ENCODE results near the gene NTPCR.

NTPCR gene

DNA sequence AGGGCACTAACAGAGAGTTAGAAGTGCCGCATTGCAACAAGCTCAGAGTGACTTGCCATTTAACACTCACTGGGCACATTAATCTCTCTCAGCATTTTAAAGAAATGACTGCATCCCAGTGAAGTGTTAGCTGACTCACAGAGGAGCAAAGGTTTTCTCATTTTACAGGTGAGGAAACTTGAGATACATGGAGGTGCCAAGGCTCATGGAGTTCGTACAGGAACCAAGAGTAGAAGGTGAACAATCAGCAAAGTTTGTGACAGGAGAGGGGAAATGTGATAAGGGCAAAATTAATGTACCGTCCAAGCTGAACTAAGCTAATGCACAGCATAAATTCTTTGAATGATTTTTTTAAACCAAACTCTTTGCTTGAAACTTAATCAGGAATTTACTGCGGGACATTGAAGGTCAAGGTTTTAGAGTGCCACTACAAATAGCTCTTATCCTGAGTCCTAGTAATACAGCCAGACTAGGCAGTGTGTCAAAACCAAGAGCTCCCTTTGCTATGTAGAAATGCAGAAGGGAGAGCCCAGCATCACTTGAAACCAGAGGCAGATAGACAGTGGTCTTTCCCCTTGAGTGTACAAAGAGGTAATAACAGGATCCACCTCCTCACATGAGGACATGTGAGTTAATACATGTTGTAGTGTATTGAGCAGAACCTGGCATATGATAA, 22.4 kb upstream of the NTPCR start:
- no peak for DNase-seq

DNA sequence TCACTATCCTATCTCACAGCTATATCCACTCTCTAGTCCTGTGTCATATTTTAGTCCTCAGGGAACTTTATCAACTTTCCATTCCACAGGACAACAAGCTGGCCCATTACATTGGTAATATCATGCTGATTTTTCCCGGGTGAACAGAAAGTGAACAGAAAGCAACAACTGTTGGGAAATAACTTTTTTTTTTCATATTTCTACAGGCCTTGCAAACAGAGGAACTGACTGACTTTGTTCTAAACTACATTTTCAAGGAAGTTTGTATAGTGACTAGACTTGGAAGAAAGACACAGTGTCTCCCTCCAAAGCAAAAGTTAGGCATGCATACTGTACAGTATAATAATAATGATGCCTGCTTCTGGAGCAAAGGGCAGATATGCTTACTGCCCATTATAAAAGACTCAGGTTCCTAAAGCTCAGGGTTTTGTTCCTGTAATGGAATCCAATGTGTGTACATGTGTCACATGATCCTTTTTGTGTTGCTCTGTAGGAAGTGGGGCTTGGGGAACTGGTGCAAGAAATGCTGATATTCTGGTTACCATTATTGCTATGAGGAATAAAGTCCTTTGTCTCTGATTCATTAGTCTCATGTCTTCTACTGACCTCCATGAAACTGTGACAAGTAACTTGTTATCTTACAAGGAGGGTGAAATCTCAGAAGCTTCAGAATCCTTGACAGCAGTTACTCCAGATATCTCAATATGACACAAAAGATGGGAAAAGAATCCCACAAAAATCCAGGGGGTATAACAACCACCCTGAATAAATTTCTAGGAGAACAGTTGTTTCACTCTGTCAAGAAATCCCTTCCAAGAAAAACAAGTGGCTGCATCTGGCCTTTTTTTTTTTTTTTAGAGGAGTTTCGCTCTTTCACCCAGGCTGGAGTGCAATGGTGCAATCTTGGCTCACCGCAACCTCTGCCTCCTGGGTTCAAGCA, 17.7 kb upstream of the NTPCR start:
- DNase-seq, result no peak

DNA sequence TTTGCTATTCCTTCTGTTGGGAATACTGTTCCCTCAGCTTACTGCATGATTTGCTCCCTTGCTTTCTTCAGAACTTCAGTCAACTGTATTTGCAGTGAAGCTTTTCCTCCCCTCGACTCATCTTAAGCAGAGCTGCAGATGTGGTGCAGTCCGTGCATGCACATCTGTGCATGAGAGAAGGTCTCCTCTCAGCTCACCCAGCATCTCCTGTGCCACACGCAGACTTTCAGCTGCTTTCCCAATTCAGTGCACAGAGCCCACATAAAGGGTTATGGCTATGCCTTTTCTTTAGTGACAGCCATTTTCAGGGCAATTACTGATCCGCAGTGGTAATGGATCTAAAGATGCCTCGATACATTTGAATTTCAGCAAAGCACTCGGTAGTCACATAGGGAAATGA, 13.5 kb upstream of the NTPCR start:
- DNase-seq, result no peak

DNA sequence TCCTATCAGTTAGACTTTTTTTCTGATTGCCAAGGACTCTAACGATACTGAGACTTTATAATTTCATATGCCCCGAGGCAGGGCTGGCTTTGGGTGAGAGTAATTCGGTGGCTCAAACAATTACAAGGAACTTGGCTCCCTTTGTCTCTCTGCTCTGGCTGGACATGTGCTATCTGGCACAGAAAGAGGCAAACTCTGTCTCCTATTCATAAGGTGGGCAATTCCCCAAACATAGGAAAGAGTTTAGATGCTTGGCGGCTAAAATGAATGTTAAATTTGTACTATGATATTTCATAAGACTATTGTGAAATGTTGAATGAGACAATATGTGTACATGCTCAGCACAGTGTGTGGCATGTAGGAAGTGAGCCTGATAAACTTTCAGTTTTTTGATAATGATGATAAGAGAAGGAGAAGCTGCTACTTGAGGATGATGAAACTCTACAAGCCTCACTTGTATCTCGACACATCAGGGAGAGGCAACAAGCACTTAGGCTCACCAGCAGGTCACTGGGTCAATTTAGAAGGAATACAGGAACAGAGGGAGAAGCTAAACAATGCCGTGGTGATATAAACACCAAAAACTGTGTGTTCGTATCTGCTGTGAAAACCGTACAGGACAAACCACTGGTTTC, 12.6 kb upstream of the NTPCR start:
- DNase-seq, result no peak

DNA sequence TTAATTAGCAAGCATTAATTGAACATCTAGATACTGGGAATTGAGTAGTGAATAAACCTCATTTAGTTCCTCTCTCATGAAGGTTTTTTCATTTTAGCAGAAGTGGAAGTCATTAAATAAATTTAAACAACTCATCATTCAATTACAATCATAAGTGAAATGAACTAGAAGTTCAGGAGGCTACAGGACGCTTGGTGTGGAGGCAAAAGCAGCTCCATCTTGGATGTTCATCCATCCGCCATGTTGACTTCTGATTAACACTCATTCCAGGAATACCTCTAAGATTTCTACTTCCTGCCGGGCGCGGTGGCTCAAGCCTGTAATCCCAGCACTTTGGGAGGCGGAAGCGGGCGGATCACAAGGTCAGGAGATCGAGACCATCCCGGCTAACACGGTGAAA, 11.5 kb upstream of the NTPCR start:
- no peak for DNase-seq

DNA sequence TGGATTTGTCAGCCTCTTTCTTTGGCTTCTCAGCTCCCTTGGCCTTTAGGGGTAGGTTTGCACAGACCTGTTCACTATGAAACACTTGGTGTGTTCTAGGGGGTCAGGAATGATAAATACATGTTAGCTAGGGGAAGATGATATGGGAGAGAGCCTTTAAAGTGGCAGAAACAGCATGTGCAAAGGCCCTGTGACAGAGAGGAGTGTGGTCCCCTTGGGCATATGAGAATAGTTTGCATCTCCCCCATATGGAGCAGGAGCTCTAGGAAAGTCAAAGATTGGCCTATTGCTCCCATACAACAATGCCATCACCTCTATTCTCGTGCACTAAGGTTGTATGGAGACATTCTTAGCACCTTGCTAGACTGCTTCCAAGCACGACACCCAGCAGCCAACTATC, 10.7 kb upstream of the NTPCR start:
- no peak for DNase-seq

DNA sequence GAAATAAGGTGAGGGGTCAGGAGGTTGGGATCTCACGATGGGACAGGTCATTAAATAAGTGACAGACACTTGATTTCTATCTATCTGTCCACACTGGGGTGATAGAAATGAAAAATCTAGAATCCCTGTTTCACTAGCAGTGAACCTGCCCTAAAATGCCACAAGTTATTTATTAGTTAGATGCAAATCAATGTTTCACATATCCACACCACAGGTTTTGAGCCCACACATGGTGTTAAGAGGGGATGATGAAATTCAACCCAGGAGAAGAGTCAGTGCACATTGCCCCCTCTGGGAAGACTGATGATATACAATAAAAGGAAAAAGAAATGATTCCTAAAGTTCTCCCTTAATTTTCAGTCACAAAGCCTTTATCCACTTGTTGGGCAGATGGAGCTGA, 10.1 kb upstream of the NTPCR start:
- no peak for DNase-seq

DNA sequence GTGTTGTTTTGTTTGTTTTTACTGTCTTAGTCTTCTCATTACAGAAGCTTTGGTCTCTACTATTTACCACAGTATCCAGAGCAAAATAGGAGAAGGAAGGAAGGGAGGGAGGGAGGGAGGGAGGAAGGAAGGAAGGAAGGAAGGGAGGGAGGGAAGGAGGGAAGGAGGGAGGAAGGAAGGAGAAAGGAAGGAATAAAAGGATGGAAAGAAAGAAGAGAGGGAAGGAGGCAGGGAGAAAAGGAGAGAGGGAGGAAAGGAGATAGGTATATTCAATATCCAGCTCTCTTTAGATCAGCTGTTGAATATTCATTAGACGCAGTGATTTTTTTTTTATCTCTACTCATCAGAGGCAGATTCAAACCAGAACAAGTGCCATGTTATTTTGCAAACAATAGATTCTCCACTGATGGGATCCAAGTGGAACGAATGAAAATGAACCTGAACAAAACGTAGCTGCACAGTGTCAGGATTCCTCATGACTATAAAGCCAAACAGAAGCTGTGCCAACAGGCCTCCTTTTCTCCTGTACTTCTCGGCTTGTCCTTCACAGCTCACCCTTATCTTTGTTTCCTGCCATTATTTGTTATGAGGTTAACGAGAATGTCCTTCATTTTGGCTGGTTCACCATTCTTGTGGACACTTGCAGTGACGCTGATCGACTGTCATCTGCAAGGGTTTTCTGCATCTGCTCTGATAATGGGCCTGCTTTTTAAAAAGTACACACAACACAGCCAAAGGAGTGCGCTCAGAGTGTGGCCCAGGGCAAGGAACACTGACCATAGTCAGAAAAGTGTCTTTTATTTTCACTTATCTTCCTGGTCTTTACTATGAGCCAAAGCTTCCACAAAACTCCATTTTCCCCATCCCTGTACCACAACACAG, 7.8 kb upstream of the NTPCR start:
- DNase-seq, result no peak

DNA sequence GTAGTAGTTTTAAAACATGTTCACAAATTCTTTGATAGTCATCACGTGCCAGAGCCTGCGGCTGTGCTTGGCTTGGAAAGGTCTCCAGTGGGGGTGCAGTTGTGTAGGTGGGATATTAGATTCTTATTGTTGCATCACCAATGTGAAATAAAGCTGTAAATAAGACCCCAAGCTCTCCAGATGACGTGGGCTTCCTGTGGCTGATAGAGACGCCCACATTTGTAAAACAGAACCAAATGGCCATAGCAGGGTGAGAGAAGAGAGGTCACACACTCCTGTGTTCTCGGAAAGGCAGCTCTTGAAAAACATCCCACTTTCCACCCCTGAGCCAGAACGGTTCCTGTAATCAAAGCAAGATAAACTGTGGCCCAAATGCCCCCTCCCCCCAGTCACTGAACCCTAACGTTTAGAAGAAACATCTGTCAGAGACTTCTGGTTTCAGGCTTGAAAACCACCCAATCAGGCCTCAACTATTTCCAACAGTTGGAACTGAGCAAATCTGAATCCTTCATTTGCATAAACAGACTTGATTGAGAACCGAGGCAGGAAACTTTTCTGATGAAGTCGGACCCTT, 6.6 kb upstream of the NTPCR start:
- no peak for DNase-seq

DNA sequence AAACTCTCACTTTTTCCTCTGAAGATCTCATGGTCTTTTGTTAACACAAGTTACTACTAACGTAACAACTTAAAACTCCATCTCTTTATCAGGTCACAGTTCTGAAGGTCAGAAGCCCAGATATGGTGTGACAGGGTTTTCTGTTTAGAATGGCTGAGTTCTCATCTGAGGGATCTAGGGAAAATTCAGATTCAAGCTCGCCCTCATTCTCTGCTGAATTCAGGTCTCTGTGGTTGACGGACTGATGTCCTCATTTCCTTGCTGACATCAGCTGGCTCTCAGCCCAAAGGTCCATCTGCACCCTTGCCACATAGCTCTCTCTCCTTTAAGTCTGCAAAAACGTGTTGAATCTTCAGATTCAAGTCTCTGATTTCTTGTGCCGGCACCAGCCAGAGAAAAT, 6.1 kb upstream of the NTPCR start:
- DNase-seq, result no peak

DNA sequence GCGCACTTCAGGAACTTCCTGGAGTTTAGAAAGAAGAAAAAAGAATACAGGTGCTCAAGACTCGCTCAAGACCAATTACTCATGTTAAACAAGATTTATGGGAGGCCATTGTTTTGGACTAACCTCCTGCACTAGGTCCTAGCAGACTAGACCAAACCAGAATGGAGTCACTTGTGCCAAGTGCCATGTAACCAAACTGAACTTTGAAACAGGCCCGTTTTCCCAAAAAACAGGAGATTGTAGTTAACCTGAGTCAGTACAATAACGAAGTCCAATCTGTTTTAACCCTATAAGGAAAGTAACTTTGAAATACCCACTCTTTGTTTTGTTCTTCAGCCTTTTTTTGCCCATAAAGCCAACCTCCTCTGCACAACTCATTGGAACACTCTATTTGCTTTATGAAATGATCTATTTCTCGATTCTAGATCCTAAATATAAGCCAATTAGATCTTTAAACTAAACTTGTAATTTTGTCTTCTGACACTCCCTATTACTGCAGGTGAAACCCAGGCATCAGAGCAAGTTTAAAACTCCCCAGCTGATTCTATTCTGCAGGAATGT, 695 bp upstream of the NTPCR start:
- DNase-seq, result no peak

DNA sequence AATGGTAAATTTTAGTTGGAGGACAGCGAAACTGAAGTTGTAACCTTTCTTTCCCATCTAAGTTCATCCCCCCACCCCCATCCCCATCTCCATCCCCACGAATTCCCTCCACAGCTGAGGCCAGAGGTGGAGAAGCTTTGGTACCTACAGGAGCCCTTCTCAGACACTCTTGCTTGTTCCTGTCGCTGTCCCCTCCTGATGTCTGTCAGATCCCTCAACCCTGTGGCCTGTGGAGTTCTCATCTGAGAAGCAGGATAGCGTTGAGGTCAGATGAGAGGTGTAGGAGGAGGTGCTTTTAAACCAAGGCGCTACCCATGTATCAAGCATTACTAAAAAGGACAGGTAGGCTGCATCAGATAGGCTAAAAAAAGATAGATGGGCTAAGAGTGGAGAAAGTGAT, 769 bp downstream of the NTPCR start:
- DNase-seq, result no peak

DNA sequence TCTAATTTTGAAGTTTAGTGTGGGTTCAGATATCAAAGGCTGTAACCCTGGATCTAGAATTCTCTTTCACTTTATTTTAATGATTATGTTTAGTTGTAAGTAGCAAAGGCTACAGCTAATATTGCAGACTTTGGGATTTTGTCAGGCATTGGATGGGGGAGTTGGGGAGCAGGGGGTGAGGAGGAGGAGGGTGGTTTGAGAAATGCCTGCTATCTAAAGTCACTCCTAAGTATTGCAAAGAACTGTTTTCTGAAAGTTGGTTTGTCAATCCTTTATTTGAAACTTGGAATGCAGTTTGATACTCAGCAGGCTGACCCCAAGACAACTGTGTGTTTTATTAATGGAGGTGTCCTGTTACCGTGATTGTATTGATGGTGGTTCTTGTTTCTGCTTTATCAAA, 1.2 kb downstream of the NTPCR start:
- no peak for DNase-seq

DNA sequence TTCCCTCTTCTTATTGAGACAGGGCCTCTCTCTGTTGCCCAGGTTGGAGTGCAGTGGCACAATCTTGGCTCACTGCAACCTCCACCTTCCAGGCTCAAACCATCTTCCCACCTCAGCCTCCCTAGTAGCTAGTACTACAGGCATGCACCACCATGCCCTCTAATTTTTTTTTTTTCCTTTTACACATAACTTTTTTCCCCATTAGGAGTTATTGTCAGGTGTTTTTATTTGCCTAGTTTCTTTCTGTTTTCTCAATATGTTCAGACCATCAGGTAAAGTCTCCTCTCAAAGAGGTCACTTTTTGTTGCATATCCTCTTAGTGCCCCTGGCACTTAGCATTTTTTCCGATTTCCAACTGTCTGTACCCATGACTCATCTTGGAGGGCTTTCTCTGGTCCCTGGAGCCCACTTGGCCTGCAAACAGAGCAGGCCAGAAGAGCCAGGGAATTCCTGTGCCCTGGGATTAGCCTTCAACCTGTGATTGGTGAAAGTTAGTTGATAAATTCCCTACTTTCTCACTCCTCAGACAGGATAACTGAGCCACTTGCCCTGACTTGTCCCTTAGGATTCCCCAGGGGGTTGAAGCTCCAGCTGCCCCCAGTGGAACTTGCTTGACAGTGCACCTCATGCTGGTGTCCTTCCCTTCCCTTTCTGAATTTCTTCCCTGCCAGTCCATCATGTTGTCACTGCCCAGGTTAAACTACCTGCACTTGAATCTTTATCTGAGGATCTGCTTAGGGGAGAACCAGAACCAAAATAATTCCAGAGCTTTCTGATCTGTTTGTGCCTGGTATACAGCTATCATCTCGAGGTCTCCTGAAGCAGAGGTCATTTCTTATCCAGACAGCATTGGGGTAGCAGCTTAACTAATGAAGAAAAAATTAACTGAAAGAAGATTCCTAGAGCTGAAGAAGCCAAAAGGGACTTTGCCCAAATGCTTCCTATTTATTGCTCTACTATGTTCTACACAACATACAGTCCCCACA, 2.4 kb downstream of the NTPCR start:
- peak; percentile 54 for DNase-seq

DNA sequence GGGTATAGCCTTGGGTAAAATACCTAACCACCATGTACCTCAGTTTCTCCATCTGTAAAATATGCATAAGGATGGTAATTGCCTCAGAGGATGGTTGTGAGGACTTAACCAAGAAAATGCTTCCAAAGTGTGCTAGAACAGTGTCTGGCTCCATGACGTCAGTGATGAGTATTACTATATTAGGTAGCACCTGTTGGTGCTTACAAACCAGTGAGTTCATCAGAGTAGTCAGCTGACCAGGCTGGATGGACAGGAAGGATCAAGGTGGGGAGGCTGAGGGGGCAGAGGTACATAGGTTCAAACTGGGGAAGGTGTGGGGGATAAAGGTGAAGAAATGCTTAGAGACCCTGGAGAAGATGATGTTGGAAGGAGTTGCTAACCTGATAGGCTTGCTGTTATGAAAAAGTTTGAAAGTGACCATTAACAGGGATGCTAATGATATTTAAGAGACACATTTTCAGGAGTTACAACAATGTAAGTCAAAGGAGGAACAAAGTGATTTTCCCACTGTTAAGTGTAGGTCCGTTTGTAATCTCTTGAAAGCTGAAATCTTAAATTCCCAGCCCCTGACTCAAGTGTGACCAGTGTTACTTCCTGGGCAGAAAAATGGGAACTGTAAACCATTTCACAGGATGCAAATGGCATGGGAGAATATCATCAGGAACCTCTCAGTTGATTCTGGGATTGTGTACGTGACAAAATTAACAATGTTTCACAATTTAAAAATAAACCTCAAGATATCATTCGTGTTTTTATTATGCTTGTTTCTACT, 4.4 kb downstream of the NTPCR start:
- no peak for DNase-seq

DNA sequence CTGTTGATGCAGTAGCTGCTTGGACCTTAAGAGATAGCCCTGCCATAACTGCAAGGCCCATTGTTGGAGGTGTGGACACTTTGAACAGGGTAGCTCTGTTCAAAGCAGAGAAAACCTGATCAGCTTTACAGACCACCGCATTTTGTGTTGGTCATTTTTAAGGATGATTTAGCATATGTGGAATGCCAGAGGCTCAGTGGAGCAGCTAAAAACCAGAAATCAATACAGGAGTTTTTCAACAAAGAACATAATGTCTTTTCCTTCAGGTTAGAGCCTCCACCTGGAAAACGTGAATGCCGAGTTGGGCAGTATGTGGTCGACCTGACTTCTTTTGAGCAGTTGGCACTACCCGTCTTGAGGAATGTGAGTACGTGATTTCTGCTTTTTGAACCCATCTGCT, 5.7 kb downstream of the NTPCR start:
- no peak for DNase-seq

DNA sequence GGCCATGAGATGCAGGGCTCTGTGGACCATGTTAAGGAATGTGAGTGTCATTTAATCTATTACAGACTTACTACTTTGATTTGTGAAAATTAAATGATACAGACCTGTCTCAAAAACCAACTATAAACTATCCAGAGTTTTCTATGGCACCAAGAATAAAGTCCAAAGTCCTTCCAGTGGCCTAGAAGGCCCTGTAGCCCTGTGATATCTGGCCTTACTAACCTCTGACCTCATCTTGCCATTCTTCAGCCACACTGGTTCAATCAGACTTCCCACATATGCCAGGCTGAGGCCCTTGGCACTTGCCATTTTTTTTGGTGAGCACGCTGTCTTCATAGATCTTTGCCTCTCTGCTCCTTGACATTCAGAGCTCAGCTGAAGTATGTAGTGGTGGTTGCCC, 7.7 kb downstream of the NTPCR start:
- DNase-seq, result no peak

DNA sequence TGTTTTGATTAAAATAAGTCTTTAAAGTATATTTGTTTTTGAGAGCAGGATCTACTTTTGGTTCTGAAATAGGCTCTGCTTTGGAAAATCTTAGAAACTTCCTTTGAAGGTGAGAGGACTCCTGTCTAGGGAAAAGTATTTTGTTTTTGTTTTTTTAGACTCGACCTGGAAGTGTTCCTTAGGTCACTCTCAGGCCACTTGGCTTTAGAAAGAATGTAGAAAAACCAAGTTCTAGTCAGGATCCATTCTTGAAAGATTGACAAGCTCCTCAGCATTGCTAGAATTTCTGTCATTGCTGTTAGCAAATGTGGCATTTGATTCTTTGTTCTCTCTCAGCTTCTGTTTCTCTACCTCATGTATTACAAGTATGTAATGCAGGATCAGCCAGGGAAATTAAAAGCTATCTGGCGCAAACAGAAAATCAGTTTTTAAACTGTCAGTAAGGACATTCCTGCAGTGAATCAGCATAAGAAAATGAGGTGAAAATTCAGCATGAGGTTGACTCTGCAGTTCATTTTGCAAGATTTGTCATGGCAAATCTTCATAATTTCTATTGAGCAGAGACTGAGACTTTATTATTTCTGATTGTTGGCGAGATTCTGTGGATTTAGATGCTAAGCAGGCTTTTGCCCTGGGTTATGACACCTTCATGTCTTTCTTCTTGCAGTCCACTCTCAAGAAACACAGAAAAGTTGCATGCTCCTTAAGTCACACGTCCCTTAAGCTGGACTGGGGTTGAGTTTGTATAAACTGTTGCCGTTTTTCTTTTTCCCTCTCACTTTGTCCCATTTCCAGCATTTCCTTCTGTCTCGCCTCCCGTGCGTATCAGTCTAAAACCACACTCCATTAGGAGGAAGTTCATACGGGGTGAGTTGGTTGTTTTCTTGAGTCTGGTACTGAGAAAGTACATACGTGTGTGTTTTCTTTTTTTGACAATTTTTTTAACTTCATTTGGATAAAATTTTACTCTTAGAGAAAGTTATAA, 12.6 kb downstream of the NTPCR start:
- peak; percentile 64 for DNase-seq

DNA sequence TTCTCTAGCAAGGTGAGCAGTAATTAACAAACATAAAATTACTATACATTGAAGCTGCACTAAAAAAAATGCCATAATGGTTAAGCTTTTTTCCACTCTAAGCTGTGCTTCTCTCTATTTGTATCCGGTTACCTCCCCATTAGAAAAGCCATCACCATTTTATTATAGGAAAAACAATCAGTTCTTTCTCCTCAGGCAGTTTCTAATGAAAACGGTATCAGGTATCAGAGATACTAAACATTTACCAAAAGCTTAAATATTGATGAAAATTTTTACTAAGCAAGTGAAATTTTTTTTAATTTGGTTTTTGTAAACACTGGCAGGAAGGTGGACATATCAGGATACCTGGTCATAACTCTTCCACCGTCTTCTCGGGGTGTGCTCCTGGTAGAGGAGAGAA, 14.2 kb downstream of the NTPCR start:
- no peak for DNase-seq
